Uterine smooth muscle cell (primary cell): ENCODE results near the gene PLIN3. TPM values are rescaled to one million over a fixed set of nuclear protein-coding genes. Genes with fewer than 3 reads are reported as not detected.

Source experiments
- total RNA-seq: library from RNA; depleted of rRNA; stranded (reverse); fragments of >200 nt; gene quantifications from 2 replicates; pipeline ENCODE4 v1.2.3, GENCODE V29; 2014

Gene PLIN3, protein sequence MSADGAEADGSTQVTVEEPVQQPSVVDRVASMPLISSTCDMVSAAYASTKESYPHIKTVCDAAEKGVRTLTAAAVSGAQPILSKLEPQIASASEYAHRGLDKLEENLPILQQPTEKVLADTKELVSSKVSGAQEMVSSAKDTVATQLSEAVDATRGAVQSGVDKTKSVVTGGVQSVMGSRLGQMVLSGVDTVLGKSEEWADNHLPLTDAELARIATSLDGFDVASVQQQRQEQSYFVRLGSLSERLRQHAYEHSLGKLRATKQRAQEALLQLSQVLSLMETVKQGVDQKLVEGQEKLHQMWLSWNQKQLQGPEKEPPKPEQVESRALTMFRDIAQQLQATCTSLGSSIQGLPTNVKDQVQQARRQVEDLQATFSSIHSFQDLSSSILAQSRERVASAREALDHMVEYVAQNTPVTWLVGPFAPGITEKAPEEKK
- 299 and 426 TPM in 2 replicates for total RNA-seq

DNA sequence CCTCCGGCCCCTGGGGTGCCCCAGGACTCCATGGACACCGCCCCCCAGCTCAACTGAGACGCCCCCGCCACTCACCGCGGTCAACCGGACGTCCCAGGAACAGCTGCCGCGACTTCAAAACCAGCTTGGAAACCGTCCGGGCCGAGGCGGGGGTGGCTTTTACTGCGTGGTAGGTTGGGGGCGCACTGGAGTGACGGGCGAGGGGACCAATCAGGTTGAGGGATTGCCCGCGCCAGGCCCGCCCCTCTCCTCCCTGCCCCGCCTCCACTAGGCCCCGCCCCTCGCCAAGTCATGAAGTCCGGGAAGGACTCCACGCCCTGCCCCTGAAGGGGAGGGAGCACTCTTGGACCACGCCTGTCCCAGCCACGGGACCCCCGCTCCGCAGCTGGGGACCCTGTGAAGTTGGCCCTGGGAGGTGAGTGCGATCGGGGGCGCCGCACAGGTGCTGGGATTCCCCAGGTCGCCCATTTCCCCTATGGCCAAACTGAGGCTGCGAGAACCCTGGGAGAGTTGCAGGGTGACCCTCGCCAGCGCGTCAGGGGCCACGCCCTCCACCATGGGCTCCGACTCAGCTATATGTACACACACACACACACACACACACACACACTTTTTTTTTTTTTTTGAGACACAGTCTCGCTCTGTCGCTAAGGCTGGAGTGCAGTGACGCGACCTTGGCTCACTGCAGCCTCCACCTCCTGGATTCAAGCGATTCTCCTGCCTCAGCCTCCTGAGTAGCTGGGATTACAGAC is at the start of gene PLIN3:
Gene PLIN3 (minus strand): TSS at position 134 of the 752 bp plus-strand sequence. CDS start 6,273 bp downstream, outside the sequence.

GRCh38 chr19:4909156-4909896 is 41.9 kb upstream of the PLIN3 start, which contains the start of gene UHRF1:
Gene UHRF1, plus strand, starts transcription at chr19:4909501. Its CDS starts 1,385 bp downstream, at chr19:4910886.

DNA sequence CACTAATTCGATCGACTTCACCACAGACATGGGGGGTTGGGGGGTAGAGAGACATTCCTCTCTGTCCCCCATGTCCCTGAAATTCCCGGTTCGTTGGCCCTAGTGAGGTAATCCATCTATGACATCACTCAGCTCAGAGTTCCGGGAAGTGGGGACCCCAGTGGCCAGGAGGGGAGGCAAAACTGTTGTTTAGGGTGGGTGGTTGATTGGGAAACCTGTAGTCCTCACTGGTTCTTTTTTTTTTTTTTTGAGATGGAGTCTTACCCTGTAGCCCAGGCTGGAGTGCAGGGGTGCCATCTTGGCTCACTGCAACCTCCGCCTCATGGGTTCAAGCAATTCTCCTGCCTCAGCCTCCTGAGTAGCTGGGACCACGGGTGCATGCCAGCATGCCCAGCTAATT is 35.3 kb upstream of the PLIN3 start, which contains the start of gene ARRDC5:
Gene ARRDC5 (minus strand): TSS at position 101 of the 400 bp plus-strand sequence. CDS start 71 bp downstream, at position 30.

GRCh38 chr19:4831304-4831978 is 36.0 kb downstream of the PLIN3 start, which contains the start of gene TICAM1:
Gene TICAM1, minus strand, starts transcription at chr19:4831712. Its CDS starts 13,335 bp downstream, at chr19:4818377.

GRCh38 chr19:4791183-4792018 is 76.1 kb downstream of the PLIN3 start, which contains the start of gene FEM1A:
Gene FEM1A, plus strand, starts transcription at chr19:4791734. Its CDS starts 121 bp downstream, at chr19:4791855.

Other genes starting within 250 kb of the PLIN3 start
- 3.4 and 6.5 TPM in 2 replicates for gene TNFAIP8L1, start 228.2 kb downstream of the PLIN3 start, total RNA-seq
- 235 and 323 TPM in 2 replicates for gene MYDGF, start 197.3 kb downstream of the PLIN3 start, total RNA-seq
- gene DPP9, start 143.8 kb downstream of the PLIN3 start, total RNA-seq, result 36.4 and 48.0 TPM in 2 replicates
- gene FEM1A, start 75.9 kb downstream of the PLIN3 start, total RNA-seq, result 11.9 and 13.7 TPM in 2 replicates
- gene TICAM1, start 36.0 kb downstream of the PLIN3 start, total RNA-seq, result 2.8 and 3.5 TPM in 2 replicates
- not detected in 2 replicates for gene ARRDC5, start 35.2 kb upstream of the PLIN3 start, total RNA-seq
- 35.4 and 127 TPM in 2 replicates for gene UHRF1, start 41.8 kb upstream of the PLIN3 start, total RNA-seq
- gene KDM4B, start 101.4 kb upstream of the PLIN3 start, total RNA-seq, result 11.7 and 19.5 TPM in 2 replicates